ENCODE data around the gene FOXR1.

DNA sequence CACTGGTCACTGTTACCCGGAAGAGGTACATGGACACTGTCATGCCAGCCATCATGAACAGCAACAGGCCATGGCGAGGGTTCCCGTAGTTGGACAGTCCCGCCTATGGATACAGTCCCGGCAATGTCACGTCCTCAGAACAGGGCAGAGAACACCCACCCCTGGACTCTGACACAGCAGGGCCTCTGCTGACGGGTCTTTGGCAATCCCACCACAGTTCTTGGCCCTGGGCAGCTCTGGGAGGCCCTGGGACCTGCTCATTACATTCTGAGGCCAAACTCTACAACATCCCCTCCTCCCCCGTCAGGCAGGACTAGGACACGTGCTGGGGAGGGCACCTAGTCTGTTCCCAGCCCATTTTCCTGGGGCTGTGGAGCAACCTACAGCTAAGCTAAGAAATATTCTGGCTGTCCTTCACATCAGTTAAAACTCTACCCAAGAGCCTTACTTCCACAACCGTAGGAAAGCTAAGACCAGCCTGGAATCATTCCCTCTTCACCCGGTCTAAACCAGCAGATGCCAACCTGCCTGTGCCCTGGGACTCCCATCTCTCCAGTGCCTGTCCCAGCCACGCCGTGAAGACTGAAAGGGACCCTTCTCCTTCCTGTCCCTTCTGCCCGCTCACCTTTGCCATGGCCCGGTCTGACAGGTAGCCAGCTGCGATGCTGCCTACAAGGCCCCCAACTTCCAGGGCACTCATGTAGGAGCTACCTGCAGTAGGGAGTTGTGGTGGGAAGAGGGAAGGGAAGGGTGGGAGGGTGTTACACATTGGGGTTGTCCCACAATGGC lies 54.6 kb downstream of the FOXR1 start:
- TF ChIP-seq, protein P1, sequence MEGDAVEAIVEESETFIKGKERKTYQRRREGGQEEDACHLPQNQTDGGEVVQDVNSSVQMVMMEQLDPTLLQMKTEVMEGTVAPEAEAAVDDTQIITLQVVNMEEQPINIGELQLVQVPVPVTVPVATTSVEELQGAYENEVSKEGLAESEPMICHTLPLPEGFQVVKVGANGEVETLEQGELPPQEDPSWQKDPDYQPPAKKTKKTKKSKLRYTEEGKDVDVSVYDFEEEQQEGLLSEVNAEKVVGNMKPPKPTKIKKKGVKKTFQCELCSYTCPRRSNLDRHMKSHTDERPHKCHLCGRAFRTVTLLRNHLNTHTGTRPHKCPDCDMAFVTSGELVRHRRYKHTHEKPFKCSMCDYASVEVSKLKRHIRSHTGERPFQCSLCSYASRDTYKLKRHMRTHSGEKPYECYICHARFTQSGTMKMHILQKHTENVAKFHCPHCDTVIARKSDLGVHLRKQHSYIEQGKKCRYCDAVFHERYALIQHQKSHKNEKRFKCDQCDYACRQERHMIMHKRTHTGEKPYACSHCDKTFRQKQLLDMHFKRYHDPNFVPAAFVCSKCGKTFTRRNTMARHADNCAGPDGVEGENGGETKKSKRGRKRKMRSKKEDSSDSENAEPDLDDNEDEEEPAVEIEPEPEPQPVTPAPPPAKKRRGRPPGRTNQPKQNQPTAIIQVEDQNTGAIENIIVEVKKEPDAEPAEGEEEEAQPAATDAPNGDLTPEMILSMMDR (IDR thresholded peaks at IDR 0.05), result no peak
- TF ChIP-seq EP300 (IDR thresholded peaks at IDR 0.05), result no peak
- no peak for TF ChIP-seq POLR2A (IDR thresholded peaks at IDR 0.05)
- TF ChIP-seq POLR2AphosphoS5 (IDR thresholded peaks at IDR 0.05), result no peak
